ENCODE measurements around the gene TMC3. TPM values are rescaled to one million over a fixed set of nuclear protein-coding genes. Genes with fewer than 3 reads are reported as not detected.

The TMC3 gene
- total RNA-seq, 1 experiment from 2014 or later = not detected

DNA sequence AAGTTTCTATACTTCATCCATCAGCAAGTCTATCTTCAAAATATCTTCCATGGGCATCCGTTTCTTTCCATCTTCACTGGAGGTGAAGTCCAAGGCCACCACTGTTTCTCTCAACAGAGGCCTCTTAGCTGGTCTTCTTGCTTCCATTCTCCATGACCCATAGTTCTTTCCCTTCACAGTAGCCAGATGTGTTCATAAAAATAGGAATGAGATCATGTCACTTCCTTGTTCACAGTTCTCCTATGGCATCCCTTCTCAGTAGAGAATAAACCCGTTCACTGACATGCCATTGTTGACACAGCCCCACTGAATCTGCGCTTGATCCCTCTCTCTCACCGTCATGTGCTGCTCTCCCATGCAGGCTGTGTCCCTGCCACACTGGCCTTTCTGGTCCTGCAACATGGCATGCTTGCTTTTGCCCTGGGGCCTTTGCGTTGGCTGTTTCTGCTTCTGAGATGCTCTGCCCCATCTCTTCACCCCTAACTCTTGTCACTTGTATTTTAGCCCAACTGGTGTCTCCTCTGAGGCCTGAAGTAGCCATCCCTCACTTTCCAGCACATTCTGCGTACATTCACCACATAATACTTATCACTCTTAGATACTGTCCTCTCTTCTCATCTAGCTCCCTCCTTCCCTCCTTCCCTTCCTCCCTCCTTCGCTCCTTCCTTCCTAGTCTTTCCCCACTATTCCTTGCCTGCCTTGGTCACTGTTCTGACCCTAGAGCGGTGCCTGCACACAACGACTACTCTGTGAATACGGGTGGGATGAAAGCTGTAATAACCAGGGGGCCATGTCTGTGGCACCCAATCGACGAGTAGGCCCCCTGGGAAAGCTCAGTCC, 92.0 kb downstream of the TMC3 start:
- Mint-ChIP-seq H3K4me1 (ENCODE audit: low read depth, unreplicated experiment) (no peaks in the 10 kb centered on the region), H3K36me3 (ENCODE audit: insufficient read depth, unreplicated experiment) (no peaks in the 10 kb centered on the region), H3K27me3 (ENCODE audit: unreplicated experiment) (peaks cover 87% of the 10 kb centered on the region), H3K4me3 (ENCODE audit: low read depth, unreplicated experiment) (no peak overlapping the region), H3K27ac (ENCODE audit: unreplicated experiment) (no peak overlapping the region), H3K9me3 (ENCODE audit: low read depth, unreplicated experiment) (no peaks in the 10 kb centered on the region)
- DNase-seq = no peak
- TF ChIP-seq CTCF (IDR thresholded peaks at IDR 0.05; ENCODE audit: unreplicated experiment) = no peak
- BruUV-seq (replicated peaks) = no TSS peak
- CTCF ChIA-PET = interaction anchor here (1.2 kb wide), 1 partner anchor 16 kb away, joined by 4 read pairs; no protein-coding TSS in a partner anchor
- intact Hi-C loops (cut with micrococcal nuclease; ENCODE audit: unreplicated experiment) = no loop called here

- no peak for TF ChIP-seq CTCF (IDR thresholded peaks at IDR 0.05; ENCODE audit: unreplicated experiment)
- Mint-ChIP-seq H3K36me3 (ENCODE audit: insufficient read depth, unreplicated experiment) (no peaks in the 10 kb centered on the region), H3K9me3 (ENCODE audit: low read depth, unreplicated experiment) (no peaks in the 10 kb centered on the region), H3K4me3 (ENCODE audit: low read depth, unreplicated experiment) (no peak overlapping the region), H3K27me3 (ENCODE audit: unreplicated experiment) (peaks cover 87% of the 10 kb centered on the region), H3K4me1 (ENCODE audit: low read depth, unreplicated experiment) (no peaks in the 10 kb centered on the region), H3K27ac (ENCODE audit: unreplicated experiment) (no peak overlapping the region)
- no peak for DNase-seq
- CTCF ChIA-PET = interaction anchor here (1.2 kb wide), 1 partner anchor 15 kb away, joined by 4 read pairs; no protein-coding TSS in a partner anchor
- intact Hi-C loops (cut with micrococcal nuclease; ENCODE audit: unreplicated experiment) = no loop called here
- BruUV-seq (replicated peaks) = no TSS peak
These were observed 92.6 kb downstream of the TMC3 start for GRCh38 chr15:81281456-81281735.

Other genes with a start within 250 kb of the TMC3 start
- gene CFAP161, start 239.9 kb downstream of the TMC3 start, total RNA-seq (2022) = not detected in 2 replicates
- gene IL16, start 177.3 kb downstream of the TMC3 start, total RNA-seq (2022) = not detected in 2 replicates
- 1.4 and 1.9 TPM in 2 replicates for gene STARD5, start 50.1 kb downstream of the TMC3 start, total RNA-seq (2022)

Data from Calu3 (cell line).